Renal cortex interstitium (tissue), 11 donors: ENCODE results near the gene CTAGE15. TPM values are rescaled to one million over a fixed set of nuclear protein-coding genes. Genes with fewer than 3 reads are reported as not detected.
"Not testable (repeated sequence)": the region's sequence is repeated elsewhere in the genome, so short reads cannot be mapped to it uniquely, and the experiment has no call there.

Experiments
- DNase-seq, 11 donors: peaks; one replicate each; pipeline ENCODE4 v3.0.0-alpha.2; 2013; ENCODE audit warnings: low read depth in 9 of 11, low spot score in 4 of 11; ENCODE audit errors: extremely low read depth in 1 of 11
- polyA plus RNA-seq, 3 donors: library from polyadenylated mRNA; unstranded; fragments of 120-200 nt; gene quantifications; one replicate each; pipeline ENCODE4 v1.2.1, GENCODE V29; 2013; ENCODE audit not compliant: insufficient read length in 3 of 3

CTAGE15 gene
- polyA plus RNA-seq, 3 donors, result 0.43 to 1.7 (median 1.5) TPM

DNA sequence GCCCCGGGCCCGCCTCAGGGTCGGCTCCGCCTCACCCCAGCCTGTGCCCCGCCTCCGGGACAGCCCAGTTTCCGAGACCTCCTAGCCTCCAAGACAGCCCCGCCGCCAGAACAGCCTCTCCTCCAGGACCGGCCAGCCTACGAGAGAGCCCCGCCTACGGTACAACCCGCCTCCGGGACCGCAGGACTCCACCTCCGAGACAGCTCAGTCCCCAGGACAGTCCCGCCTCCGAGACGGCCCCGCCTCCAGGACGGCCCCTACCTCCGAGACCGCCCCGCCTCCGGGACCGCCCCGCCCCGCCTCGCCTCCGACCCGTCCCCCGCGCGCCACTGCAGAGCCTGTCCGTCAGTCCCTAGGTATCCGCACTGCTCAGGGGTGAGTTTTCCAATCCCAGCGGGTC, 49.0 kb downstream of the CTAGE15 start, which contains the start of gene TCAF2:
TSS of gene TCAF2 (plus strand) at position 329 of the 400 bp plus-strand sequence.
- DNase-seq, result not testable (repeated sequence)

DNA sequence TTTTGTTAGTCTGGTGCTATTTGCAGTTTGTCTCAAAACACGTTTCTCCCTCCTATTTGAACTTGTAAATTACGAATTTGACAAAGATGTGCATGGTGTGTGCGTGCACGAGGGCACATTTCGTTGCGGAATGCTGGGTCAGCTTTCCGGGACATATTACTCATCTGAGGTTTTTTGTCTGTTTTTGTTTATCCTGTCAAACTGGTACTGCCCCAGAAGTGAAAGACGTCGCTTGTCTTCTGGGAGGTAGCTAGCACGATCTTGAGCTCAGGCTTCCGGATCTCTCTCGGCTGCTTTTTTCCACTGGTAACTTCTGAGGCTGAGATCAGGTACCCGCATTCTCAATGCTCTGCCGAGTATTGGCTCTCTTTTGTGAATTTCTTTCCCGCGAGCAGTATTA, 49.6 kb downstream of the CTAGE15 start:
- DNase-seq, result not testable (repeated sequence)

DNA sequence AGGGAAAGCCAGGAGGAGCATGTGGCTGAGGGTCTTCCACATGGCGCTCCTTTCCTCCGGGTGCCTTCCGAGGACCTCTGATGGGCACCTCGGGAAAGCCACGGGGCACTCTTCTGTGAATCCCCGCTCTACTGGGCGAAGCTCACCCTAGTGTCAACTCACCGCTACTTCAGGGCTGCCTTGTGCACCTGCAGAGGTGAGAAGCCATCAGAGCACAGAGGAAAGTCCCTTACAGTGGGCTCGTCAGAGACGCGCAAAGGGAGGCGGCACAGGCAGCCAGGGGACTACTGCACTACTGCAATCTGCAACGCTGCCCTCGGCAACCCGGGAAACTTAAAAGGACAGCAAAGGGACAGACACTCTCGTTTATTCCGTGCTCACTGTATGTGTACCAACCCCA, 50.5 kb downstream of the CTAGE15 start:
- not testable (repeated sequence) for DNase-seq

Other genes with a start within 250 kb of the CTAGE15 start
- 1 to 10 TPM; 2.6 to 2.7 (median 2.6) TPM for gene FAM131B, start 209.1 kb upstream of the CTAGE15 start, polyA plus RNA-seq
- 10 to 100 TPM; 70.1 to 96.0 (median 92.8) TPM for gene ZYX, start 190.5 kb upstream of the CTAGE15 start, polyA plus RNA-seq
- gene EPHA1, start 162.9 kb upstream of the CTAGE15 start, polyA plus RNA-seq, result 10 to 100 TPM; 18.3 to 19.6 (median 18.9) TPM
- not detected for gene TAS2R60, start 128.3 kb upstream of the CTAGE15 start, polyA plus RNA-seq
- gene TAS2R41, start 93.9 kb upstream of the CTAGE15 start, polyA plus RNA-seq, result not detected
- gene TCAF2, start 49.2 kb downstream of the CTAGE15 start, polyA plus RNA-seq, result 1 to 10 TPM; 2.3 to 3.8 (median 3.0) TPM
- not detected for gene CTAGE6, start 185.9 kb downstream of the CTAGE15 start, polyA plus RNA-seq